K562 (cell line): ENCODE measurements around the gene GABARAPL1. TPM values are rescaled to one million over a fixed set of nuclear protein-coding genes. Genes with fewer than 3 reads are reported as not detected.

Experiments used
- ATAC-seq: fragments of 200-7000 bp; cut with Tn5 transposase; 3 replicates; pipeline ENCODE4 v1.9.1; 2020; ENCODE audit warnings: moderate library complexity
- BruUV-seq: library from RNA; stranded (reverse); fragments of 400-500 nt; replicated peaks from 2 replicates; lab custom pipeline; 2021; lab: Mats Ljungman, UMichigan
- CTCF ChIA-PET: fragments of 300-600 bp; formaldehyde crosslinking; extraction: SDS; loops from one replicate; lab custom pipeline; 2021; ENCODE audit warnings: low intra/inter-chr PET ratio; lab: Yijun Ruan, JAX
- POLR2A ChIA-PET: fragments of 300-600, 350-650 bp; sonication (Branson Sonifier 250); formaldehyde crosslinking; extraction: SDS; loops from one replicate; lab custom pipeline; 2021; ENCODE audit warnings: antibody characterized with exemption, inconsistent platforms; lab: Yijun Ruan, JAX
- DNase-seq, 4 experiments: peaks; one replicate each; pipeline versions ENCODE4 v3.0.0 to v3.0.0-alpha.2; 2011 to 2018; ENCODE audit warnings: low spot score in 3 of 4, mixed read lengths in 3 of 4; ENCODE audit errors: extremely low read depth in 1 of 4
- FAIRE-seq: peaks from 2 replicates; lab custom pipeline; 2011; peaks lifted over from hg19 to GRCh38; lab: Jason Lieb, UNC
- H2AFZ ChIP-seq: 2 replicates; pipeline ENCODE4 v1.6.0; 2011; ENCODE audit warnings: low read depth, low read length, control low read depth, inconsistent platforms
- H3K27ac ChIP-seq: fragments of 200-600 bp; 3 replicates; pipeline ENCODE4 v1.8.0; 2011; ENCODE audit warnings: low read depth, mild to moderate bottlenecking, control low read depth, inconsistent platforms, low read length, moderate library complexity, mixed read lengths; ENCODE audit errors: extremely low read depth
- H3K27me3 ChIP-seq, 2 experiments: fragments of 300-600 bp in 1 of 2; 2 replicates in 1 of 2; 3 replicates in 1 of 2; pipeline versions ENCODE4 v1.6.0 to v1.8.0; 2011; ENCODE audit warnings: inconsistent platforms in 2 of 2, low read length in 2 of 2, mild to moderate bottlenecking in 1 of 2, mixed read lengths in 1 of 2, moderate library complexity in 1 of 2; ENCODE audit not compliant: control insufficient read depth in 2 of 2, insufficient read depth in 2 of 2
- H3K36me3 ChIP-seq: fragments of 300-600 bp; 3 replicates; pipeline ENCODE4 v1.8.0; 2011; ENCODE audit warnings: mild to moderate bottlenecking, low read length, inconsistent platforms; ENCODE audit not compliant: control insufficient read depth, insufficient read depth
- H3K4me1 ChIP-seq, 2 experiments: fragments of 200-600 bp in 1 of 2; replicated peaks in 1 of 2; 2 replicates in 1 of 2; 3 replicates in 1 of 2; pipeline versions ENCODE4 v1.5.1 to v1.8.0; 2011; ENCODE audit warnings: inconsistent platforms in 2 of 2, low read length in 2 of 2, mild to moderate bottlenecking in 1 of 2, mixed read lengths in 1 of 2, moderate library complexity in 1 of 2; ENCODE audit not compliant: control insufficient read depth in 2 of 2, insufficient read depth in 2 of 2
- H3K4me2 ChIP-seq: 2 replicates; pipeline ENCODE4 v1.6.1; 2011; ENCODE audit warnings: low read length, control low read depth, inconsistent platforms, mixed read lengths; ENCODE audit not compliant: insufficient read depth
- H3K4me3 ChIP-seq: fragments of 200-600 bp; sonication (generic), shearing (Covaris generic); 2 replicates; pipeline ENCODE4 v1.5.1; 2016; ENCODE audit warnings: control low read depth, inconsistent platforms
- H3K79me2 ChIP-seq: fragments of 200-600 bp; 3 replicates; pipeline ENCODE4 v1.8.0; 2011; ENCODE audit warnings: low read length, inconsistent platforms; ENCODE audit not compliant: control insufficient read depth, insufficient read depth
- H3K9ac ChIP-seq, 2 experiments: 2 replicates each; pipeline versions ENCODE4 v1.6.0 to v1.6.1; 2011; ENCODE audit warnings: low read depth in 2 of 2, low read length in 2 of 2, control low read depth in 1 of 2, inconsistent platforms in 1 of 2, mild to moderate bottlenecking in 1 of 2, mixed read lengths in 1 of 2; ENCODE audit not compliant: insufficient read depth in 1 of 2
- H3K9me1 ChIP-seq: one replicate; pipeline ENCODE4 v1.6.0; 2011; ENCODE audit warnings: inconsistent platforms, mild to moderate bottlenecking, low read length, moderate library complexity; ENCODE audit not compliant: control insufficient read depth, insufficient read depth
- H3K9me3 ChIP-seq: replicated peaks from 2 replicates; pipeline ENCODE4 v1.5.1; 2011; ENCODE audit warnings: low read depth, low read length, inconsistent platforms; ENCODE audit not compliant: control insufficient read depth, insufficient read depth
- H4K20me1 ChIP-seq: replicated peaks from 2 replicates; pipeline ENCODE4 v1.6.1; 2011; ENCODE audit warnings: low read length, inconsistent platforms, mixed read lengths; ENCODE audit not compliant: control insufficient read depth, insufficient read depth
- BCL6 ChIP-seq: fragments of 250-450 bp; sonication (Bioruptor Pico); IDR thresholded peaks from 2 replicates; pipeline ENCODE4 v1.4.0; 2020
- HNRNPL ChIP-seq: fragments of 200-400 bp; formaldehyde crosslinking; IDR thresholded peaks from 2 replicates; pipeline ENCODE4 v1.6.1; 2017; ENCODE audit warnings: low read depth, mild to moderate bottlenecking, low read length
- HOXB6 ChIP-seq: fragments of 250-450 bp; sonication (Bioruptor Pico); IDR thresholded peaks from 2 replicates; pipeline ENCODE4 v1.5.1; 2022; ENCODE audit warnings: mild to moderate bottlenecking, borderline replicate concordance
- NEUROD1 ChIP-seq: fragments of 150-350 bp; IDR thresholded peaks from 2 replicates; pipeline ENCODE4 v1.6.1; 2014; ENCODE audit warnings: borderline replicate concordance, low read length, low read depth; ENCODE audit not compliant: partially characterized antibody
- NKRF ChIP-seq: fragments of 450-650 bp; IDR thresholded peaks from 2 replicates; pipeline ENCODE4 v1.6.1; 2016; ENCODE audit warnings: borderline replicate concordance
- PBX2 ChIP-seq, 2 experiments: IDR thresholded peaks in 1 of 2; conservative IDR thresholded peaks in 1 of 2; 2 replicates each; pipeline ENCODE4 v1.6.1; 2016; ENCODE audit warnings: low read depth in 2 of 2, mild to moderate bottlenecking in 1 of 2, missing compliant biosample characterization in 1 of 2, missing genetic modification characterization in 1 of 2, moderate library complexity in 1 of 2
- SMAD4 ChIP-seq: fragments of 250-450 bp; sonication (Bioruptor Pico); conservative IDR thresholded peaks from 2 replicates; pipeline ENCODE4 v1.8.0; 2021; ENCODE audit warnings: inconsistent platforms, mild to moderate bottlenecking, moderate library complexity
- THRB ChIP-seq: fragments of 450-650 bp; formaldehyde crosslinking; conservative IDR thresholded peaks from 2 replicates; pipeline ENCODE4 v1.4.0; 2022; ENCODE audit warnings: mild to moderate bottlenecking, missing genetic modification characterization
- ZBTB7A ChIP-seq: IDR thresholded peaks from 2 replicates; pipeline ENCODE4 v1.6.1; 2011; ENCODE audit warnings: low read depth, mild to moderate bottlenecking, low read length, moderate library complexity, borderline replicate concordance; ENCODE audit not compliant: control insufficient read depth
- ZNF639 ChIP-seq, 2 experiments: fragments of 200-800 bp in 1 of 2; sonication (Bioruptor generic) in 1 of 2; sonication (generic) in 1 of 2; formaldehyde crosslinking in 1 of 2; IDR thresholded peaks in 1 of 2; conservative IDR thresholded peaks in 1 of 2; 2 replicates each; pipeline versions ENCODE4 v1.5.0 to v1.6.1; 2016 to 2020; ENCODE audit warnings: missing compliant biosample characterization in 1 of 2, missing genetic modification characterization in 1 of 2, missing genetic modification reagents in 1 of 2
- WGBS: fragments of 100-300 bp; shearing (Covaris generic); methylation state at CpG from one replicate; pipeline ENCODE4 v1.1.6; 2016; ENCODE audit warnings: low coverage, mixed read lengths; ENCODE audit not compliant: insufficient coverage; ENCODE audit errors: missing lambda C conversion rate; 5-methylcytosine and 5-hydroxymethylcytosine counted together
- in situ Hi-C: fragments of 300-500 bp; cut with MboI; formaldehyde crosslinking; loops from 4 replicates; pipeline ENCODE4 v1.15.0; 2018; ENCODE audit warnings: inconsistent platforms, mixed read lengths
- intact Hi-C: fragments of 100-400 bp; cut with micrococcal nuclease; formaldehyde crosslinking; loops from 2 replicates; pipeline ENCODE4 v1.14.2; 2022
- polyA plus RNA-seq, 8 experiments: library from polyadenylated mRNA; depleted of rRNA in 4 of 8; stranded (reverse) in 5 of 8; unstranded in 3 of 8; fragments of >200 nt; fragmentation: Nextera tagmentation in 2 of 8; fragmentation: Illumina TruSeq in 1 of 8; extraction: Ambion mirVana in 2 of 8; extraction: Trizol in 1 of 8; gene quantifications; 2 replicates each; pipeline versions ENCODE4 v1.2.1 to v1.2.3, GENCODE V29; 2011 to 2014; ENCODE audit warnings: inconsistent platforms in 1 of 8, missing spikeins in 1 of 8
- total RNA-seq, 7 experiments: library from RNA; depleted of rRNA in 6 of 7; stranded (reverse); fragments of >200 nt in 6 of 7; fragmentation: Illumina TruSeq in 2 of 7; extraction: Trizol in 2 of 7; gene quantifications; 2 replicates each; pipeline versions ENCODE4 v1.2.1 to v1.2.3, GENCODE V29; 2011 to 2021; ENCODE audit warnings: low replicate concordance in 1 of 7

Gene GABARAPL1
- total and polyA plus RNA-seq, 9 of the 15 experiments (the other 6 are each of a cell fraction or from before 2014, with no cell fraction given): 2.3 to 15.9 (median 11.3) TPM

GRCh38 chr12:10242539-10242938 lies 29.9 kb downstream of the GABARAPL1 start:
- ATAC-seq (no peak), FAIRE-seq (no peak), DNase-seq (no peak)
- Histone ChIP-seq H4K20me1 (no peaks in the 10 kb centered on the region), H3K4me3 (no peak overlapping the region), H3K9me3 (no peaks in the 10 kb centered on the region), H3K4me1 (no peaks in the 10 kb centered on the region), H3K9me1 (no peaks in the 10 kb centered on the region), H3K79me2 (no peaks in the 10 kb centered on the region), H3K27ac (no peak overlapping the region), H3K36me3 (no peaks in the 10 kb centered on the region), H2AFZ (no peak overlapping the region), H3K27me3 (no peaks in the 10 kb centered on the region), H3K9ac (no peak overlapping the region), H3K4me2 (no peak overlapping the region)
- intact Hi-C loops (no loop called here), in situ Hi-C loops (loop anchor here (25.0 kb wide), 1 partner anchor 970 kb away; no protein-coding TSS in a partner anchor)
- 0% methylated on average over 1 of the region's 1 CpG for WGBS
- no peak for TF ChIP-seq NKRF
- no peak for TF ChIP-seq HNRNPL
- TF ChIP-seq HOXB6 (CRISPR knock-in tag): no peak
- no peak for TF ChIP-seq PBX2 (CRISPR knock-in tag; IDR thresholded peaks at IDR 0.05; ENCODE audit: low read depth)
- no peak for TF ChIP-seq PBX2 (tag; conservative IDR thresholded peaks at IDR 0.05; ENCODE audit: low read depth)
- TF ChIP-seq NEUROD1: no peak
- no peak for TF ChIP-seq SMAD4
- TF ChIP-seq BCL6 (CRISPR knock-in tag): no peak
- TF ChIP-seq ZBTB7A: no peak
- no peak for TF ChIP-seq THRB (CRISPR knock-in tag)
- no peak for TF ChIP-seq ZNF639 (CRISPR knock-in tag; conservative IDR thresholded peaks at IDR 0.05 in 1 of 2, IDR thresholded peaks at IDR 0.05 in 1 of 2)
- BruUV-seq: no TSS peak
- CTCF ChIA-PET: no interaction called here
- POLR2A ChIA-PET: no interaction called here
